ENCODE results near the gene TSPAN9. TPM values are rescaled to one million over a fixed set of nuclear protein-coding genes. Genes with fewer than 3 reads are reported as not detected.

TSPAN9 gene
- total RNA-seq, 4 donors from 2014 or later = 15.7 to 32.6 (median 26.2) TPM

DNA sequence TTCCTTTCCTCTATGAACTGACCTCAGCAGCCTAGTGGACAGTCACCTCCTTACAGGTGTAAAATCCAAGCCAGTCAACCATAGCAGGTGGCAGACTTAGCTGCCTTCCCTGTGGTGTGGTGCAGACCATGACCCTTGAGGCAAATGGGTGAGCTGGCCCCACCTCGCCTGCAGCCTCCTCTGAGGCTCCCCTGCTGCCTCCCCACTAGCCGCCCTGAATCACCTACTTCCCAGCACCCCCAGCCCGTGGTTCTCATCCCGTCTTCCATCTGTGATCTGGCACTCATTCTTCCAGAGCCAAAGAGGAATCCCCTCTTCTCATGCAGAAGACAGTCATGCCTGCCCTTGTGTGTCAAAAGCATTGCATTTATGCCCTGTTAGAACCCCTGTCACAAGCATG, 34.4 kb upstream of the TSPAN9 start:
- WGBS, 2 donors = 88 to 89% methylated on average over 4 of the region's 4 CpGs

DNA sequence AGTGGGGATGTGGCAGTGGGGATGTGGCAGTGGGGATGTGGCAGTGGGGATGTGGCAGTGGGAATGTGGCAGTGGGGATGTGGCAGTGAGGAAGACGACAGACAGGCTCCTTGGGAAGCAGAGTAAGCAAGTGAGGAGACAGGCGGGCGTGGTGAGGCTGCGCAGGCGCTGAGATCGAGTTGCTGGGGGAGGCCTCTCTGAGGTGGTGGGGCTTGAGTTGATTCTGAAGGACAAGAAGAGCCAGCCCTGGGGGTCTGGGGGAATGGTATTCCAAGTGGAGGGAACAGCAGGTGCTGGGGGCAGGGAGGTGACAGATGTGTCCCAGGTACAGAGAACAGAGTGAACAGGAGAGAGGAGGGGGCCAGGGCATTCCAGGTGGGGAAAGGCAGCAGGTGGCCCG, 33.8 kb upstream of the TSPAN9 start:
- Histone ChIP-seq H3K9me3 (no peaks in the 10 kb centered on the region), H3K27ac (no peak overlapping the region), H3K4me1 (peaks cover 0 to 8% (median 0%) of the 10 kb centered on the region in 4 donors), H3K27me3 (no peaks in the 10 kb centered on the region), H3K36me3 (peaks cover 0 to 25% (median 0%) of the 10 kb centered on the region in 3 donors), H3K4me3 (no peak overlapping the region)
- WGBS, 2 donors = 92 to 94% methylated on average over 7 of the region's 7 CpGs
- TF ChIP-seq POLR2A (IDR thresholded peaks at IDR 0.05) (no peak), EP300 (IDR thresholded peaks at IDR 0.05) (no peak)
- TF ChIP-seq, protein P1, sequence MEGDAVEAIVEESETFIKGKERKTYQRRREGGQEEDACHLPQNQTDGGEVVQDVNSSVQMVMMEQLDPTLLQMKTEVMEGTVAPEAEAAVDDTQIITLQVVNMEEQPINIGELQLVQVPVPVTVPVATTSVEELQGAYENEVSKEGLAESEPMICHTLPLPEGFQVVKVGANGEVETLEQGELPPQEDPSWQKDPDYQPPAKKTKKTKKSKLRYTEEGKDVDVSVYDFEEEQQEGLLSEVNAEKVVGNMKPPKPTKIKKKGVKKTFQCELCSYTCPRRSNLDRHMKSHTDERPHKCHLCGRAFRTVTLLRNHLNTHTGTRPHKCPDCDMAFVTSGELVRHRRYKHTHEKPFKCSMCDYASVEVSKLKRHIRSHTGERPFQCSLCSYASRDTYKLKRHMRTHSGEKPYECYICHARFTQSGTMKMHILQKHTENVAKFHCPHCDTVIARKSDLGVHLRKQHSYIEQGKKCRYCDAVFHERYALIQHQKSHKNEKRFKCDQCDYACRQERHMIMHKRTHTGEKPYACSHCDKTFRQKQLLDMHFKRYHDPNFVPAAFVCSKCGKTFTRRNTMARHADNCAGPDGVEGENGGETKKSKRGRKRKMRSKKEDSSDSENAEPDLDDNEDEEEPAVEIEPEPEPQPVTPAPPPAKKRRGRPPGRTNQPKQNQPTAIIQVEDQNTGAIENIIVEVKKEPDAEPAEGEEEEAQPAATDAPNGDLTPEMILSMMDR (IDR thresholded peaks at IDR 0.05) = no peak
- no peak for DNase-seq (ENCODE audit: low spot score in 2 of 2)

More for the DNA sequence above, 34.4 kb upstream of the TSPAN9 start:
- Histone ChIP-seq H3K4me1 (peaks cover 0 to 8% (median 0%) of the 10 kb centered on the region in 4 donors), H3K27me3 (no peaks in the 10 kb centered on the region), H3K27ac (no peak overlapping the region), H3K36me3 (peaks cover 0 to 31% (median 0%) of the 10 kb centered on the region in 3 donors), H3K4me3 (no peak overlapping the region), H3K9me3 (no peaks in the 10 kb centered on the region)
- DNase-seq (ENCODE audit: low spot score in 2 of 2) = no peak
- TF ChIP-seq, protein P1 (IDR thresholded peaks at IDR 0.05) = no peak
- TF ChIP-seq EP300 (IDR thresholded peaks at IDR 0.05) (no peak), POLR2A (IDR thresholded peaks at IDR 0.05) (no peak)

DNA sequence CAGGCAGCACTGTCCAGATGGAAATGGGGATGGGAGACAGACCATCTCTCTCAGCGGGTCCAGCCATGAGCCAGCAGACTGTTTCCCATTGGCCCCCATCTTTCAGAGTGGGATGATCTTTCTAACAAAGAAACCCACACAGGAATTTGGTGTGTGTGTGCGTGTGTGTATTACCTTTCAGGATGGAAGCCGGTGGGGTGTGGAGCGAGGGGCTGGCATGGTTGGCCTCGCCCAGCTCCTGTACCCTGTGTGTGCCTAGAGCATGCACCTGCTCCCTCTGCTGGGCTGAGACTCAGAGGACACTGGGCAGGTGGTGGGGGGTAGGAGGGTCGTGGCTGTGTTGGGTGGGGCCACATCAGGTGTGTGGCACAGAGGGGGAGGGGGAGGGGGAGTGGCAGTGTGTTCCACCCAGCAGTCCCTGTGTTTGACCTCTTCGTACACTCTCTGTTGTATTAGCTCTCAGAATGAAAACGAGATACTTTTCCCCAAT, 33.0 kb upstream of the TSPAN9 start:
- WGBS, 2 donors = 75 to 78% methylated on average over 8 of the region's 8 CpGs
- DNase-seq (ENCODE audit: low spot score in 2 of 2) = no peak

DNA sequence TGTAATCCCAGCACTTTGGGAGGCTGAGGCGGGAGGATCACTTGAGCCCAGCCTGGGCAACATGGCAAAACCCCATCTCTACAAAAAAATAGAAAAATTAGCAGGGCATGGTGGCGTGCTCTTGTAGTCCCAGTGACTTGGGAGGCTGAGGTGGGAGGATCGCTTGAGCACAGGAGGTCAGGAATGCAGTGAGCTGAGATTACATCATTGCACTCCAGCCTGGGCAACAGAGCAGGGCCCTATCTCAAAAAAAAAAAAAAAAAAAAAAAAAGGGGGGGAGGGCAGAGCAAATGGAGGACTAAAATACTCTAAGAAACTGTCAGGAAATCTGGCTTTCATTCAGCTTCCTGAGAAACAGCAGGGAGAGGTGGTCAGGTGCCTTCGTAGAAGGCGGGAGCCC, 31.7 kb upstream of the TSPAN9 start:
- WGBS, 2 donors = 84 to 94% methylated on average over 5 of the region's 5 CpGs
- peaks cover 0 to 8% (median 0%) of the 10 kb centered on the region in 4 donors for H3K4me1 ChIP-seq
- H3K9me3 ChIP-seq = no peaks in the 10 kb centered on the region
- H3K36me3 ChIP-seq = peaks cover 0 to 4% (median 0%) of the 10 kb centered on the region in 3 donors
- H3K27me3 ChIP-seq = no peaks in the 10 kb centered on the region
- H3K4me3 ChIP-seq = no peak overlapping the region
- H3K27ac ChIP-seq = no peak overlapping the region
- no peak for DNase-seq (ENCODE audit: low spot score in 2 of 2)
- TF ChIP-seq EP300 (IDR thresholded peaks at IDR 0.05) = no peak
- TF ChIP-seq, protein P1 (IDR thresholded peaks at IDR 0.05) = no peak
- no peak for TF ChIP-seq POLR2A (IDR thresholded peaks at IDR 0.05)

More for the DNA sequence above, 33.0 kb upstream of the TSPAN9 start:
- peaks cover 0 to 17% (median 0%) of the 10 kb centered on the region in 3 donors for H3K36me3 ChIP-seq
- H3K4me3 ChIP-seq = no peak overlapping the region
- peaks cover 0 to 8% (median 0%) of the 10 kb centered on the region in 4 donors for H3K4me1 ChIP-seq
- no peak overlapping the region for H3K27ac ChIP-seq
- no peaks in the 10 kb centered on the region for H3K27me3 ChIP-seq
- TF ChIP-seq EP300 (IDR thresholded peaks at IDR 0.05) (no peak), POLR2A (IDR thresholded peaks at IDR 0.05) (no peak)
- TF ChIP-seq, protein P1 (IDR thresholded peaks at IDR 0.05) = no peak
- H3K9me3 ChIP-seq = no peaks in the 10 kb centered on the region

DNA sequence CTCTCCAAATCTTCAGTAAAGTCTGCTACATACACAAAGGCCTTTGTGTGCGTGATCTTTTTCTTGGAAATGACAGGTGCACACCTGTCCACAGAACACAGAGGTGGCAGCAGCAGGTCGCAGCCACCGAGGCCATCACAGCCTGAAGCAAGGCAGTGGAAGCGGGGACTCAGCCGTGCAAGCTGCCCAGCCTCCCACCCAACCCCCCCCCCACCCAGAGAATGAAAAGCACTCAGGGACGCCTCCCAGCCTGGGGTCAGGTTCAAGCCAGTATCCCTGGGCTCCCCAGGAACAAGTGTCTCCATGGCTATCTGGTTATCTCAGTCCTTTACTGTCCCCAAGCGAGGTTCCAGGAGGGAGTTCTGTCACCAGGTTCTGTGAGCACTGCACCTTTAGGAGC, 31.2 kb upstream of the TSPAN9 start:
- WGBS, 2 donors = 74 to 76% methylated on average over 6 to 7 of the region's 7 CpGs
- DNase-seq (ENCODE audit: low spot score in 2 of 2) = no peak

More for the DNA sequence above, 31.2 kb upstream of the TSPAN9 start:
- Histone ChIP-seq H3K36me3 (no peaks in the 10 kb centered on the region), H3K4me3 (no peak overlapping the region), H3K27ac (no peak overlapping the region), H3K27me3 (no peaks in the 10 kb centered on the region), H3K9me3 (no peaks in the 10 kb centered on the region), H3K4me1 (peaks cover 0 to 8% (median 0%) of the 10 kb centered on the region in 4 donors)
- no peak for TF ChIP-seq POLR2A (IDR thresholded peaks at IDR 0.05)
- no peak for TF ChIP-seq EP300 (IDR thresholded peaks at IDR 0.05)
- TF ChIP-seq, protein P1 (IDR thresholded peaks at IDR 0.05) = no peak

Measured in tibial nerve (tissue), 4 donors.